SK-N-SH (cell line): ENCODE data around the gene SFRP5.

Experiments
- CHD2 ChIP-seq: fragments of 150-350 bp; IDR thresholded peaks from 2 replicates; pipeline ENCODE4 v1.6.1; 2018; ENCODE audit warnings: low read length; ENCODE audit not compliant: partially characterized antibody
- EP300 ChIP-seq, 2 experiments: IDR thresholded peaks; 2 replicates each; pipeline versions ENCODE4 v1.4.0 to v1.6.1; 2012; ENCODE audit warnings: borderline replicate concordance in 1 of 2, low read depth in 1 of 2, low read length in 1 of 2
- FOXM1 ChIP-seq: IDR thresholded peaks from 2 replicates; pipeline ENCODE4 v1.4.0; 2012; ENCODE audit warnings: low read depth, mild to moderate bottlenecking
- GATA2 ChIP-seq: sonication (generic); formaldehyde crosslinking; IDR thresholded peaks from 2 replicates; pipeline ENCODE4 v1.5.0; 2020; ENCODE audit warnings: mild to moderate bottlenecking, missing genetic modification reagents
- POLR2AphosphoS5 ChIP-seq: IDR thresholded peaks from 2 replicates; pipeline ENCODE4 v1.6.1; 2012; ENCODE audit warnings: low read depth, low read length
- TAF1 ChIP-seq: IDR thresholded peaks from 2 replicates; pipeline ENCODE4 v1.6.1; 2012; ENCODE audit warnings: low read depth, mild to moderate bottlenecking, low read length, moderate library complexity, borderline replicate concordance
- TF ChIP-seq, protein P1 (sequence below): fragments of 200-600 bp; sonication (generic); IDR thresholded peaks from 2 replicates; pipeline ENCODE4 v1.6.1; 2017; ENCODE audit warnings: antibody characterized with exemption, mild to moderate bottlenecking, moderate library complexity

DNA sequence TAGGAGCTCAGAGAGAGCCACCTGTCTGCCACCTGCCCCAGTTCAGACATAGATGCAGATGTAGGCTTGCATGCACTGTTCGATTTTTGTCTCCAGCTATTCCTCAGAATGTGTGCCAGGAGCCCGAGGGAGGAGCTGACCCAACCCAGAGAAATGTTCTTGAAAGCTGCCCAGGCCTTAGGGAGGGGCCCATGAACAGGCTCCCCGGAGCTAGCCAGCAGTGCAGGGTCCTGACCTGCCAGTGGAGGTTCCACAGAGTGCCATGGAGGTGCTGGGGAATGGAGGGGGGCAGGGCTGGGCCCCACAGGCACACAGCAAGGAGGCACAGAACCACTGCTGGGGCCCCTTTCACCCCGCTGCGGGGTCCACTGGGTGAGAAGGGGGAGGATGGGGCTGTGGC lies 29.6 kb upstream of the SFRP5 start:
- TF ChIP-seq, protein P1, sequence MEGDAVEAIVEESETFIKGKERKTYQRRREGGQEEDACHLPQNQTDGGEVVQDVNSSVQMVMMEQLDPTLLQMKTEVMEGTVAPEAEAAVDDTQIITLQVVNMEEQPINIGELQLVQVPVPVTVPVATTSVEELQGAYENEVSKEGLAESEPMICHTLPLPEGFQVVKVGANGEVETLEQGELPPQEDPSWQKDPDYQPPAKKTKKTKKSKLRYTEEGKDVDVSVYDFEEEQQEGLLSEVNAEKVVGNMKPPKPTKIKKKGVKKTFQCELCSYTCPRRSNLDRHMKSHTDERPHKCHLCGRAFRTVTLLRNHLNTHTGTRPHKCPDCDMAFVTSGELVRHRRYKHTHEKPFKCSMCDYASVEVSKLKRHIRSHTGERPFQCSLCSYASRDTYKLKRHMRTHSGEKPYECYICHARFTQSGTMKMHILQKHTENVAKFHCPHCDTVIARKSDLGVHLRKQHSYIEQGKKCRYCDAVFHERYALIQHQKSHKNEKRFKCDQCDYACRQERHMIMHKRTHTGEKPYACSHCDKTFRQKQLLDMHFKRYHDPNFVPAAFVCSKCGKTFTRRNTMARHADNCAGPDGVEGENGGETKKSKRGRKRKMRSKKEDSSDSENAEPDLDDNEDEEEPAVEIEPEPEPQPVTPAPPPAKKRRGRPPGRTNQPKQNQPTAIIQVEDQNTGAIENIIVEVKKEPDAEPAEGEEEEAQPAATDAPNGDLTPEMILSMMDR: no peak
- TF ChIP-seq FOXM1: no peak
- no peak for TF ChIP-seq TAF1
- no peak for TF ChIP-seq POLR2AphosphoS5
- TF ChIP-seq EP300 (IDR thresholded peaks at IDR 0.05; ENCODE audit: borderline replicate concordance in 1 of 2, low read depth in 1 of 2, low read length in 1 of 2): no peak
- TF ChIP-seq CHD2: no peak
- no peak for TF ChIP-seq GATA2
